Coronary artery (tissue), 2 donors: ENCODE results near the gene TIMP2.
"Not testable (repeated sequence)": the region's sequence is repeated elsewhere in the genome, so short reads cannot be mapped to it uniquely, and the experiment has no call there.

Experiments used
- DNase-seq: peaks from one replicate; pipeline ENCODE4 v3.0.0-alpha.2; 2017; ENCODE audit warnings: low spot score
- H3K27ac ChIP-seq, 2 donors: fragments of 200-600 bp; sonication (generic); one replicate each; pipeline ENCODE4 v1.5.1; 2016 to 2019
- H3K4me3 ChIP-seq: fragments of 200-600 bp; sonication (generic); 2 replicates; pipeline ENCODE4 v1.5.1; 2016; ENCODE audit warnings: mild to moderate bottlenecking, moderate library complexity
- CTCF ChIP-seq: fragments of 200-600 bp; sonication (generic); IDR thresholded peaks from one replicate; pipeline ENCODE4 v1.5.1; 2019; ENCODE audit warnings: antibody characterized with exemption

The TIMP2 gene

GRCh38 chr17:78946631-78947030 is 21.4 kb upstream of the TIMP2 start:
- H3K4me3 ChIP-seq = no peak overlapping the region

GRCh38 chr17:78946131-78946530 is 20.9 kb upstream of the TIMP2 start:
- H3K27ac ChIP-seq = no peak overlapping the region
- H3K4me3 ChIP-seq = no peak overlapping the region
- no peak for TF ChIP-seq CTCF
- DNase-seq = no peak

More at GRCh38 chr17:78946631-78947030, 21.4 kb upstream of the TIMP2 start:
- no peak overlapping the region for H3K27ac ChIP-seq
- TF ChIP-seq CTCF = no peak
- DNase-seq = no peak

GRCh38 chr17:78945455-78945854 is 20.3 kb upstream of the TIMP2 start:
- DNase-seq, H3K4me3 ChIP-seq, H3K27ac ChIP-seq: not testable (repeated sequence)

- DNase-seq = no peak
- Histone ChIP-seq H3K27ac (no peak overlapping the region), H3K4me3 (no peak overlapping the region)
- no peak for TF ChIP-seq CTCF
These were observed 19.8 kb upstream of the TIMP2 start for GRCh38 chr17:78944956-78945355.

GRCh38 chr17:78944026-78944425 is 18.8 kb upstream of the TIMP2 start:
- Histone ChIP-seq H3K27ac (no peak overlapping the region), H3K4me3 (no peak overlapping the region)
- no peak for DNase-seq
- no peak for TF ChIP-seq CTCF

- no peak for DNase-seq
- H3K27ac ChIP-seq = no peak overlapping the region
These were observed 15.5 kb upstream of the TIMP2 start for GRCh38 chr17:78940708-78941107.

GRCh38 chr17:78940258-78940657 is 15.1 kb upstream of the TIMP2 start:
- TF ChIP-seq CTCF = no peak
- DNase-seq = no peak
- Histone ChIP-seq H3K27ac (no peak overlapping the region), H3K4me3 (no peak overlapping the region)

More at GRCh38 chr17:78940708-78941107, 15.5 kb upstream of the TIMP2 start:
- no peak for TF ChIP-seq CTCF
- H3K4me3 ChIP-seq = no peak overlapping the region

GRCh38 chr17:78939615-78940014 is 14.4 kb upstream of the TIMP2 start:
- no peak for TF ChIP-seq CTCF
- Histone ChIP-seq H3K27ac (no peak overlapping the region), H3K4me3 (no peak overlapping the region)
- DNase-seq = no peak
